Measurements from ENCODE around the gene S100A2. TPM values are rescaled to one million over a fixed set of nuclear protein-coding genes. Genes with fewer than 3 reads are reported as not detected.

Gene S100A2
- total RNA-seq, 2 donors from 2014 or later: 10.1 to 10.7 TPM

Other genes with a start within 250 kb of the S100A2 start
- under 1 TPM; 0.22 to 0.26 TPM for gene PGLYRP4, start 217.0 kb downstream of the S100A2 start, total RNA-seq
- under 1 TPM in 1 of 2 donors, not detected in 1; 0.66 TPM for gene S100A9, start 208.0 kb downstream of the S100A2 start, total RNA-seq
- gene S100A12, start 190.2 kb downstream of the S100A2 start, total RNA-seq: not detected
- not detected for gene S100A8, start 174.8 kb downstream of the S100A2 start, total RNA-seq
- gene S100A7A, start 149.3 kb downstream of the S100A2 start, total RNA-seq: not detected
- gene S100A7, start 105.2 kb downstream of the S100A2 start, total RNA-seq: not detected
- gene S100A6, start 29.9 kb downstream of the S100A2 start, total RNA-seq: 100 to 1,000 TPM; 530 to 753 TPM
- 1 to 10 TPM; 3.2 to 9.6 TPM for gene S100A5, start 24.9 kb downstream of the S100A2 start, total RNA-seq
- gene S100A4, start 20.0 kb downstream of the S100A2 start, total RNA-seq: 1,000 to 10,000 TPM; 1,035 to 1,445 TPM
- gene S100A3, start 16.6 kb downstream of the S100A2 start, total RNA-seq: not detected
- not detected for gene S100A16, start 47.3 kb upstream of the S100A2 start, total RNA-seq
- gene S100A14, start 50.5 kb upstream of the S100A2 start, total RNA-seq: under 1 TPM in 1 of 2 donors, not detected in 1; 0.71 TPM
- 1 to 10 TPM; 6.8 to 7.9 TPM for gene S100A13, start 61.7 kb upstream of the S100A2 start, total RNA-seq
- not detected for gene S100A1, start 62.6 kb upstream of the S100A2 start, total RNA-seq
- gene CHTOP, start 68.2 kb upstream of the S100A2 start, total RNA-seq: 10 to 100 TPM; 70.6 to 88.6 TPM
- gene SNAPIN, start 92.9 kb upstream of the S100A2 start, total RNA-seq: 10 to 100 TPM; 27.3 to 29.0 TPM
- gene ILF2, start 105.1 kb upstream of the S100A2 start, total RNA-seq: 100 to 1,000 TPM; 153 to 245 TPM
- under 1 TPM in 1 of 2 donors, not detected in 1; 0.19 TPM for gene NPR1, start 112.8 kb upstream of the S100A2 start, total RNA-seq
- 100 to 1,000 TPM in 1 of 2 donors, 10 to 100 TPM in 1; 49.5 to 103 TPM for gene INTS3, start 162.2 kb upstream of the S100A2 start, total RNA-seq
- gene SLC27A3, start 209.6 kb upstream of the S100A2 start, total RNA-seq: 1 to 10 TPM; 9.7 to 9.8 TPM

Measured in activated T-helper 17 cell treated with anti-CD3 and anti-CD28 coated beads, Interleukin-2, amount 50 U/mL, for 72 hours (primary cell).